Measurements from ENCODE around the gene WDR11. TPM values are rescaled to one million over a fixed set of nuclear protein-coding genes. Genes with fewer than 3 reads are reported as not detected.

WDR11 gene
- total RNA-seq: 10 to 100 TPM; 33.9 to 36.0 TPM

GRCh38 chr10:120850911-120851865, at the start of gene WDR11:
Gene WDR11 (plus strand): TSS chr10:120851362. CDS start chr10:120851421, 59 bp downstream.
- peak; percentile 83 for DNase-seq
- ChIA-PET CTCF (no interaction called here), POLR2A (interaction anchor here (0.6 kb wide), 1 partner anchor 18 kb away, joined by 3 read pairs; no protein-coding TSS in a partner anchor)
- Mint-ChIP-seq H3K9me3 (peaks cover 2% of the 10 kb centered on the region), H3K4me1 (ENCODE audit: low read depth) (peaks cover 36% of the 10 kb centered on the region), H3K27ac (peak within 1 kb of the TSS; percentile 90), H3K36me3 (ENCODE audit: low read depth) (peaks cover 24% of the 10 kb centered on the region), H3K27me3 (no peaks in the 10 kb centered on the region), H3K4me3 (peak within 1 kb of the TSS; percentile 95)
- intact Hi-C loops (cut with micrococcal nuclease): no loop called here
- peak; percentile 93 for ATAC-seq
- TF ChIP-seq CTCF (IDR thresholded peaks at IDR 0.05): no peak

- no peak overlapping the region for H3K27ac Mint-ChIP-seq
- intact Hi-C loops (cut with micrococcal nuclease): no loop called here
- TF ChIP-seq CTCF (IDR thresholded peaks at IDR 0.05): no peak
- no peaks in the 10 kb centered on the region for H3K9me3 Mint-ChIP-seq
- no peaks in the 10 kb centered on the region for H3K36me3 Mint-ChIP-seq (ENCODE audit: low read depth)
- H3K27me3 Mint-ChIP-seq: peaks cover 3% of the 10 kb centered on the region
- ChIA-PET POLR2A (no interaction called here), CTCF (no interaction called here)
- no peaks in the 10 kb centered on the region for H3K4me1 Mint-ChIP-seq (ENCODE audit: low read depth)
- no peak for ATAC-seq
- no peak for DNase-seq
- no peak overlapping the region for H3K4me3 Mint-ChIP-seq
These were observed 48.2 kb upstream of the WDR11 start for GRCh38 chr10:120802935-120803334.

GRCh38 chr10:120803972-120804371, 47.2 kb upstream of the WDR11 start:
- intact Hi-C loops (cut with micrococcal nuclease): no loop called here
- Mint-ChIP-seq H3K4me1 (ENCODE audit: low read depth) (no peaks in the 10 kb centered on the region), H3K27me3 (peaks cover 3% of the 10 kb centered on the region), H3K9me3 (no peaks in the 10 kb centered on the region), H3K4me3 (no peak overlapping the region), H3K36me3 (ENCODE audit: low read depth) (no peaks in the 10 kb centered on the region), H3K27ac (no peak overlapping the region)
- ChIA-PET POLR2A (no interaction called here), CTCF (no interaction called here)
- TF ChIP-seq CTCF (IDR thresholded peaks at IDR 0.05): no peak
- no peak for DNase-seq
- no peak for ATAC-seq

GRCh38 chr10:120805014-120805812, 45.9 kb upstream of the WDR11 start:
- H3K4me1 Mint-ChIP-seq (ENCODE audit: low read depth): no peaks in the 10 kb centered on the region
- intact Hi-C loops (cut with micrococcal nuclease): no loop called here
- no peak for DNase-seq
- no peaks in the 10 kb centered on the region for H3K36me3 Mint-ChIP-seq (ENCODE audit: low read depth)
- ChIA-PET POLR2A (no interaction called here), CTCF (no interaction called here)
- ATAC-seq: no peak
- H3K27ac Mint-ChIP-seq: no peak overlapping the region
- peaks cover 5% of the 10 kb centered on the region for H3K27me3 Mint-ChIP-seq
- TF ChIP-seq CTCF (IDR thresholded peaks at IDR 0.05): no peak
- H3K9me3 Mint-ChIP-seq: no peaks in the 10 kb centered on the region
- no peak overlapping the region for H3K4me3 Mint-ChIP-seq

- CTCF ChIA-PET: no interaction called here
- ATAC-seq: no peak
These were observed 45.1 kb upstream of the WDR11 start for GRCh38 chr10:120806081-120806480.

More at GRCh38 chr10:120806081-120806480, 45.1 kb upstream of the WDR11 start:
- TF ChIP-seq CTCF (IDR thresholded peaks at IDR 0.05): no peak
- intact Hi-C loops (cut with micrococcal nuclease): no loop called here
- Mint-ChIP-seq H3K27ac (no peak overlapping the region), H3K4me3 (no peak overlapping the region), H3K27me3 (peaks cover 11% of the 10 kb centered on the region), H3K9me3 (no peaks in the 10 kb centered on the region), H3K36me3 (ENCODE audit: low read depth) (no peaks in the 10 kb centered on the region), H3K4me1 (ENCODE audit: low read depth) (no peaks in the 10 kb centered on the region)
- POLR2A ChIA-PET: no interaction called here
- no peak for DNase-seq

Measured in activated CD8-positive, alpha-beta T cell treated with anti-CD3 and anti-CD28 coated beads for 36 hours (primary cell).